K562 (cell line): ENCODE measurements around the gene NOTCH1.

Experiments used
- ATF6 ChIP-seq: sonication (generic); formaldehyde crosslinking; IDR thresholded peaks from 2 replicates; pipeline ENCODE4 v1.4.0; 2020; ENCODE audit warnings: mild to moderate bottlenecking, missing genetic modification reagents
- ZBTB8A ChIP-seq: fragments of 450-650 bp; IDR thresholded peaks from 2 replicates; pipeline ENCODE4 v1.6.1; 2018; ENCODE audit warnings: mild to moderate bottlenecking, moderate library complexity; ENCODE audit not compliant: partially characterized antibody
- ZNF407 ChIP-seq: fragments of 450-650 bp; IDR thresholded peaks from 2 replicates; pipeline ENCODE4 v1.6.1; 2016; ENCODE audit warnings: low read depth

GRCh38 chr9:136560586-136560985 lies 14.7 kb upstream of the NOTCH1 start:
- TF ChIP-seq ATF6, result no peak
- no peak for TF ChIP-seq ZNF407
- TF ChIP-seq ZBTB8A, result no peak
